ENCODE results near the gene FUBP3. TPM values are rescaled to one million over a fixed set of nuclear protein-coding genes. Genes with fewer than 3 reads are reported as not detected.

FUBP3 gene
- 22.6 TPM for total RNA-seq
- long read RNA-seq, transcript FUBP3-201 (19 exons, 3,124 nt), result major isoform, 34 of 69 reads
- long read RNA-seq, partial matches to known transcripts, result 6 of 69 reads
- long read RNA-seq, other reads (novel, unspliced or antisense), result 29 of 69 reads

- DNase-seq, result peak; percentile 95
- Histone ChIP-seq H3K27me3 (ENCODE audit: low read depth) (no peaks in the 10 kb centered on the region), H3K27ac (replicated peaks) (peak within 1 kb of the TSS; percentile 97), H3K4me1 (peaks cover 75% of the 10 kb centered on the region), H3K36me3 (no peaks in the 10 kb centered on the region), H3K9me3 (replicated peaks) (no peaks in the 10 kb centered on the region), H3K4me3 (peak within 1 kb of the TSS; percentile 90)
- TF ChIP-seq CTCF (IDR thresholded peaks at IDR 0.05; ENCODE audit: borderline replicate concordance), result no peak
- intact Hi-C loops (cut with micrococcal nuclease), result no loop called here
Observed at GRCh38 chr9:130578865-130579737, at the start of gene FUBP3. Gene FUBP3, plus strand, starts transcription at chr9:130579577. Its CDS starts 104 bp downstream, at chr9:130579681.

GRCh38 chr9:130530938-130531337 is 48.4 kb upstream of the FUBP3 start:
- Histone ChIP-seq H3K36me3 (no peaks in the 10 kb centered on the region), H3K27me3 (ENCODE audit: low read depth) (peaks cover 22% of the 10 kb centered on the region), H3K4me3 (no peak overlapping the region), H3K4me1 (peaks cover 17% of the 10 kb centered on the region), H3K9me3 (replicated peaks) (no peaks in the 10 kb centered on the region), H3K27ac (replicated peaks) (peak overlapping the region; percentile 33)
- intact Hi-C loops (cut with micrococcal nuclease), result no loop called here
- TF ChIP-seq CTCF (IDR thresholded peaks at IDR 0.05; ENCODE audit: borderline replicate concordance), result no peak
- peak; percentile 72 for DNase-seq

- no peak overlapping the region for H3K4me3 ChIP-seq
- H3K9me3 ChIP-seq (replicated peaks), result no peaks in the 10 kb centered on the region
- no peaks in the 10 kb centered on the region for H3K36me3 ChIP-seq
- intact Hi-C loops (cut with micrococcal nuclease), result no loop called here
- no peak for DNase-seq
- H3K27ac ChIP-seq (replicated peaks), result peak overlapping the region; percentile 22
- no peak for TF ChIP-seq CTCF (IDR thresholded peaks at IDR 0.05; ENCODE audit: borderline replicate concordance)
- H3K4me1 ChIP-seq, result peaks cover 24% of the 10 kb centered on the region
- peaks cover 22% of the 10 kb centered on the region for H3K27me3 ChIP-seq (ENCODE audit: low read depth)
Observed at GRCh38 chr9:130531670-130532069, 47.7 kb upstream of the FUBP3 start.

GRCh38 chr9:130532426-130533080 is 46.8 kb upstream of the FUBP3 start:
- intact Hi-C loops (cut with micrococcal nuclease), result no loop called here

More at GRCh38 chr9:130532426-130533080, 46.8 kb upstream of the FUBP3 start:
- no peak for TF ChIP-seq CTCF (IDR thresholded peaks at IDR 0.05; ENCODE audit: borderline replicate concordance)
- no peaks in the 10 kb centered on the region for H3K9me3 ChIP-seq (replicated peaks)
- H3K4me1 ChIP-seq, result peaks cover 29% of the 10 kb centered on the region
- H3K27me3 ChIP-seq (ENCODE audit: low read depth), result peaks cover 29% of the 10 kb centered on the region
- no peaks in the 10 kb centered on the region for H3K36me3 ChIP-seq
- no peak for DNase-seq
- H3K4me3 ChIP-seq, result no peak overlapping the region
- no peak overlapping the region for H3K27ac ChIP-seq (replicated peaks)
